T follicular helper cell (primary cell): ENCODE measurements around the gene RGPD3.
A peak's percentile ranks its signal among the peaks of the same experiment; 100 is the strongest.
"Not testable (repeated sequence)": the region's sequence is repeated elsewhere in the genome, so short reads cannot be mapped to it uniquely, and the experiment has no call there.

Source experiments
- DNase-seq: peaks from one replicate; pipeline ENCODE4 v3.0.0-alpha.2; 2020; ENCODE audit warnings: low read depth

The RGPD3 gene

DNA sequence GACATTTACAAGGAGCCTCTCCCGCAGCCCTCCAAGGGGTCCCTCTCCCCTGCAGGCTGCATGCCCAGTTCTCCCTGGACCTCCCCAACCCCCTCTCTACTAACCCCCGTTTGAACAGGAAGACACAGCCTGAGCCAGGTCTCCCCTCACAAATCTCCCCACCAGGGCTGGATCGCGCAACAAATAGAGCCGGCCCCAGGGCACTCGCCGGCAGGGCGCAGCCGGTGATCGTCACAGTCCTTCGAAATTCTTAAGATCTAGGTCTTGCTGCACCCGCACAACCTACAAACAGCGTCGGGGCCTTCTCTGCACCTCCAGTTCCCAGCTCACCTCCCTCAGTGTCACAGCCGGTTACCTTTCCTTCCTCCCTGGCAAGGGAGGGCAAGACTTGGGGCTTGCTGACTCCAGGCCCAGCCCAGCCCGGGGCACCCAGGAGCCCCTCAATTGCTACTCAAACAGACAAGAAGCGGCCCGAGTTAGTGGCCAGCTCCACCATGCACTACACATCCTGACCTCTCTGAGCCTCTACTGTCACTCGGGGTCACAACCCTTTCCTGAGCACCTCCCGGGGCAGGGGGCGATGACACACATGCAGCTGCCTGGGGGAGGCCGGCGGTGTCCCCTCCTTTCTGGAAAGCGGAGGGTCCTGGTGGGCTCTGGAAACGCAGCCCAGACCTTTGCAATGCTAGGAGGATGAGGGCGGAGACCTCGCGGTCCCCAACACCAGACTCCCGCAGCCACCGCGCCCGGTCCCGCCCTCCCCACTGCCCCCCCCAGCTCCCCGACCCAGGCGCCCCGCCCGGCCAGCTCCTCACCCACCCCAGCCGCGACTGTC lies 18.6 kb upstream of the RGPD3 start, which contains the start of gene CD8B2:
CD8B2 (plus strand) TSS at position 814 of the 835 bp plus-strand sequence. CDS start 63 bp downstream, outside the sequence.
- DNase-seq, result not testable (repeated sequence)

DNA sequence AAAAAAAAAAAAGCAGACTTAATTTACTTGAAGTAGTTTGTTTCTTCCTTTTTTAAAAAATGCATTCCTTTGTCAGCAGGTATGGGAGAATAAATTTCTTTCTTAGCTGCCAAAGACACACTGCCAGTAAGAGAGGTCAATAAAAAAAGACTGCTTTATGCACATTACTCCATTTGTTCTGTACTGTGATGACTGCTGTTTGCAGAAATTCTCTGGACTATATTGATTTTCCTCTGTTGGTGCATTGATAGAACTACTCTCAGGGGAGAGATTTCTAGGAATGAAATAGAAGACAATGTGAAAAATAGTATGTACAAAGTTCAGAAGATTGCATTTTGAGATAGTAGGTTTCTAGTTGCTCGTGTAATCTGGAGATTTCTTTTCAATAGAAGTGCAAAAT lies 11.3 kb upstream of the RGPD3 start:
- DNase-seq, result not testable (repeated sequence)

DNA sequence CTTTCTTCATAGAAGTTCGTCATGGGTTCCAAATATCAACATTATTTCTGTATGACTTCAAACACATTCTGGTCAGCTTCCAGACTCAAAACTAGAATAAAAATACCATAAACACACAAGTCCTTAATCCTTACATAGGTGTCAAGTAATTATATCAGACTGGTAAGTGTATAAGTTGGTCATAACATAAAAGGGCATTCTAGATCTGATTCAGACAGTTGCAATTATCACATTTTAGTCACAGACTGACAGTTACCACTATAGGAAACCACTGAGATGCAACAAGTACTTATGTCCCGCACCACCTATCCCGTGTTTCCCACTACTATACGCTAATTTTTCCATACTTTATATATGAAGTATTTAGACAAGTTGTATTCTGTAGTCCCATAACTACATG lies 9.4 kb upstream of the RGPD3 start:
- DNase-seq, result not testable (repeated sequence)

DNA sequence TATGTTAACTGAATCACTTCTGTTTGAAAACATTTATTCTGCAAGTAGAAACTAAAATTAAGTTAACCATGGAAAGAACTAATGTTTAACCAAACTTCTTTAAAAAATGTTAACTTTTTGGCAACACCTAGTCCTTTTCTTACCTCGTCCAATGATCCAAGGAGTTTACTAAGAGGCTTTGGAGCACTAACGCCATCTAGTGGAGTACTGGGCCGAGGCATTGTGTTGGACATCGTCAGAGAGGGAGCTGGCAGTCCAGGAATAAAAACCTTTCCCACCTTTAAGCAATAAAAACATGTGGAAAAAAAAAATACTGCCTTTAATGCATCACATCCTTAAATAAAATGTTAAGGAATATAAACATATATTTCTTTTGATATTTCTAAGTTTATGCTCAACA lies 2.4 kb upstream of the RGPD3 start:
- peak; percentile 37 for DNase-seq

DNA sequence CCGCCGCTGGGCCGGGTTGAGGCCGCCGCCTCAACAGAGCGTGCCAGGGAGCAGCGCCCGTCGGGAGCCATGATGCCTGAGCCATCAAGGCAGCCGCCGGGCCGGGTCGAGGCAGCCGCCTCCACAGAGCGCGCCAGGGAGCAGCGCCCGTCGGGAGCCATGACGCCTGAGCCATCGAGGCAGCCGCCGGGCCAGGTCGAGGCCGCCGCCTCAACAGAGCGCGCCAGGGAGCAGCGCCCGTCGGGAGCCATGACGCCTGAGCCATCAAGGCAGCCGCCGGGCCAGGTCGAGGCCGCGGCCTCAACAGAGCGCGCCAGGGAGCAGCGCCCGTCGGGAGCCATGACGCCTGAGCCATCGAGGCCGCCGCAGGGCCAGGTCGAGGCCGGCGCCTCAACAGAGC lies 697 bp downstream of the RGPD3 start:
- DNase-seq, result not testable (repeated sequence)

DNA sequence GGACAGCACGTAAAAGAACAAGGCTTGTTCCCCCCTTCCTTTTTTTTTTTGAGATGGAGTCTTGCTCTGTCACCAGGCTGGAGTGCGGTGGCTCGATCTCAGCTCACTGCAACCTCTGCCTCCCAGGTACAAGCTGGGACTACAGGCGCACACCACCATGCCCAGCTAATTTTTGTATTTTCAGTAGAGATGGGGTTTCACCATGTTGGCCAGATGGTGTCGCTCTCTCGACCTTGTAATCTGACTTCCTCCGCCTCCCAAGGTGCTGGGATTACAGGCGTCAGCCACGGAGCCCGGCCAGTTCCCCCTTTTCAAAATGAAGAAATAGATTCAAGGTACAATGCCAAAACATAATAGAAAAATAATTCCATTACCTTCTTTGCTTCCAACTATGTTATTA lies 6.3 kb downstream of the RGPD3 start:
- DNase-seq, result not testable (repeated sequence)

DNA sequence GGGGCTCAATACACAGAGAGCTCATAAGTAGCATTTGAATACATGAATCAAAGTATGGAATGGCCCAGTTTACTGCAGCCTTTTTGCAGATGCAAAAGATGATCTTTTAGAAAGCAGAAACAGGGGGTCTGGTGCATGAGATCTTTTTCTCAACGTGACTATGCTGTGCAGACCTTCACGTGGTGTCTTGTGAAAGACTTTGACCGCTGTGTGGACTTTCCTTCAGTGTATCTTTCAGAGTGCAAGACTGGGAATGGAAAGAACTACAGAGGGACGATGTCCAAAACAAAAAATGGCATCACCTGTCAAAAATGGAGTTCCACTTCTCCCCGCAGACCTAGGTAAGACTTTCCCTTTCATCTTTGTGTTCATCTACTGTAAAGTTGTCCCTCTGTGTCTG lies 77.5 kb downstream of the RGPD3 start:
- DNase-seq, result not testable (repeated sequence)

DNA sequence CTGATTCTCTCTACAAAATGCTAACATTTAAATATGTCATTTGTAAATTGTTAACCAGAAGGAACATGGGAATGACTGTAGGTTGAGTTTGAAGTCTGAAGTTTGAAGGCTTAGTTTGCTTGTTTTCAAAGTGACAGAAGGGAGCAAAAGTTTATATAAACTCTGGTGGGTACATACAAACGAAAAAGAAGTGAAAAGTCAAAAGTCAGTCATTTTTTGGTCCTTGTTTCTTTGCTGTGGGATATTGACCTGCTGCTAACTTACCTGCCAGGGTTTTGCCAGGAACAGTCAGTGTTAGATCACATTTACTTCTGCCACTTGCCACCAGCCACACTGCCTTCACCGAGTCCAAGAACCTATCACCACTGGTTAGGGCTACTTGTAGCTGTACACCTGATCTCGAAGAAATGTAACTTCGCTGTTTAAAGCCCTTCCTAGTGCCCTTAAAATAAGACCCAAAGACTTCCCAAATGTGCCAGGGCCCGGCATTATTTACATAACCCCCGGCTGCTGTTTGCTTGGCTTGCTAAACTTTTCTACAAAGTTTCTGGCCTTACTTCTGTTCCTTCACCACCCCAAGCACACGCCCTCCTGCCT lies 79.3 kb downstream of the RGPD3 start:
- DNase-seq, result not testable (repeated sequence)

DNA sequence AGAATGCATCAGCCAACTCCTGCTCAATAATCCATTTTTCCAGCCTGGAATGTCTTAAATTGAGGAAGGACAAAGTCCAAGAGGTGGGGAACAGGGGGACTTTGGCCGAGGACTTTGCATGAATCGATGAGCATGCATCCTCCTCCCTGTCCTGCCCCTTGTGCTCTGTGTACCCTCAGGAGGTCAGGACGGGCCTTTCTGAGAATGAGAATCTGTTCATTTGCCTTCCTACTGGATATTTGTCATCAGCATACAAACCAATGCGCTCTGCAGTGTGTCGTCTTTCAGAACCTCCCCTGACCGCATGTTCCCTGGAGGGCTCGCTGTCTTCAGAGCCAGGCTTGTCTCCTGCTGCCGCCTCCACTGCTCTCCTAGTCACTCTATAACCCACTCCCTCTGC lies 83.7 kb downstream of the RGPD3 start:
- not testable (repeated sequence) for DNase-seq

DNA sequence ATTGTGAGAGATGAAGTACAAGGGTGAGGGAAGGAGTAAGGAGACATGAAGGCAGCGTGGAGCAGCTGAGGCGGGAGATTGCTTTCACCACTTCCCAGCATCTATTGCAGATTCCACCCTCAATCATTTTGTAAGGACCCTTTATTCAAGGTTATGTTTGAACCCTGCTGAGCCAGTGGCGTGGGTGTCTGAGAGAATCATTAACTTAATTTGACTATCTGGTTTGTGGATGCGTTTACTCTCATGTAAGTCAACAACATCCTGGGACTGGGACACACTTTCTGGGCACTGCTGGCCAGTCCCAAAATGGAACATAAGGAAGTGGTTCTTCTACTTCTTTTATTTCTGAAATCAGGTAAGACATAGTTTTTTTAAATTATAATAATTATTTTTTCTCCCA lies 86.3 kb downstream of the RGPD3 start:
- DNase-seq, result not testable (repeated sequence)

DNA sequence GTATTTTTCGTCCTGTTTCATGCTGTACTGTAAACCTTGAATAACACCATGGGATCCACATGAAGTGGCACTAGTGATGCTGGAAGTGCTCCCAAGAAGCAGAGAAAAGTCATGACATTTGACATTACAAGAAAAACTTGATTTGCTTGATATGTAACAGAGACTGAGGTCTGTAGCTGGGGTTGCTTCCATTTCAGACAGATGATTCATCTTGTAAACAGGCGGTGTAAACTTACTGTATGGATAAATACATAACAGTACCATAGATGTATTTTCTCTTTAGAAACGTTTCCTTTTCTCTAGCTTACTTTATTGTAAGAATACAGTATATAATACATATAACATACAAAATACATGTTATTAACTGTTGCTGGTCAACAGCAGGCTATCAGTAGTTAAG lies 88.6 kb downstream of the RGPD3 start:
- DNase-seq, result not testable (repeated sequence)

DNA sequence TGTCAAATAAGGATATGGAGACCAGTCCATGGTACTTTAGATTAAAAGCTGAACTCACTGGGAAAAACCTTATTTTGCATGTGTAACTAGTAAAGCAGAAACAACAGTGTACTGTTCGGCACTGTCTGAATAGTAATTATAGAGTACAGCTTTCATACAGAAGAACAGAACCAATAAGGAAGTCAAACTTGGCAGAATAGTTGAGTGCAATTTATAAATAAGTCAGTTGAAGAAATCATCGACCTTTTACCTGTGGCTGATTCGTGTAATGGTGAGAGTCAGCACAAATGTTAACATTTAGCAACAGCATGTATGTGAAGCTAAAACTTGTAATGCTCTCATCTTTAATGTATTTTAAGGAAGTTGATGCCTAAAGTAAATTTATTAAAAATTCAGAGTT lies 99.0 kb downstream of the RGPD3 start:
- DNase-seq, result not testable (repeated sequence)

DNA sequence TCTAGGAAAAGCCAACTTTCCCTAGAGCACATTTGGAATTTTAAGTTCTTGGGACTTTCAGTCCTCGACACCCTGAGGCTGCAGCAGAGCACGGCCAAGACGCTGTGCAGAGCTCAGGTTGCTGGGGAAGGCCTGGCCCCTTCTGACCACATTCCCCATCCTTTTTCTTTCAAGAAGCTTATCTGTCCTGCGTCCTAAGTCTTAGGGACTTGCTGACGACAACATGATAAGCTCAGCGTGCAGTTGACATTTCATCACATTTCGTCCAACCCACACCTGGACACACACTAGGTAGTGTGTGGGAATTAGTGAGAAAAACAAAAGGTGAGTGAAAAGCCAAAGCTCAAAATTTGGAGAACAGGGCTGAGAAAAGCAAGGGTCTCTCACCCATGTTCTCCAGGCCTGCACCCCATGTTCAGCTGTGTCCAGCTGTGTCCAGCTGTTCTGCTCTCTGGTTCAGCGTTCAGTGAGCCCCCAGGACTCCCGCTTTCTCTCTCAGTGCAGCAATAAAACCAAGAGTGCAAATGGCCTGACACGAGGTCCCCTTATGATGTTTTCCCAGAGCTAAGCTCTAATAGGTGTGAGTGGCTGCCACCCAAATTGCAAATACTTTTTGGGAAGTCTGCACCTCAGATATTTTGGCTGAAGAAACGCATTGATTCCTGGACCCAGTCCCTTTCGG lies 101.9 kb downstream of the RGPD3 start:
- no peak for DNase-seq

DNA sequence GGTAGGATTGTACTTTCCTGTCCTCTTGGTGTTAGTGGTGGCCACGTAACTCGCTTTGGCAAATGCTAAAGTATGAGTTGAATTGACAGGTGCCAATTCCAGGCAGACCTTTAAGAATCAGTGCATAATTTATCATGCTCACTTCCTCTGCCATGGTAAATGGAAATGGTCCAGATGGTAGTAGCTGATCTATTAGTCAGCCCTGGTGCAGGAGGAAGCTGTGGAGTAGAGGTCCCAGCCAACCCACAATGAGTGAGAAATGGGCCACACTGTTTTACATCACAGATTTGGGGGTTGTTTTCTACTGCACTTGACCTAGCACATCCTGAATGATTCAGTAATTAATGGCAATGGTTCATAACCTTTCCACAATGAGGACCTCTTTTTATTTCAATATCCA lies 104.4 kb downstream of the RGPD3 start:
- DNase-seq, result no peak

DNA sequence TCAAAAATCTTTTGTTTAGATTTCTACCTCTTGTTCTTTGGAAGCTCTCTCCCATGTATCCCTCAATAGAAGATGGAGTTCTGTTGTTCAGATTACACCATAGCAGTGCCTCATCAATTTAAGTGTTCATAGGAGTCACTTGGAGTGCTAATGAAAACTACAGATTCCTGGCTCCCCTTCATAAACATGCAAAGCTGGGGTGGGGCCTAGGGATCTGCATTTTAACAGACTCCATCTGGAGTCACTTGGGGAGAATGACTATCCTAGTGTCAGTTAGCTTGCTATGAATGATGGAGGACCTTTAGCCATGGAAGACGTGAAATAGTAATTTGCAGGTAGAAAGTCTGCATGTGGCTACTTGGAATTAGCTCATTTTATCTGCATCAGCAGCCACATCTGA lies 105.4 kb downstream of the RGPD3 start:
- DNase-seq, result no peak

DNA sequence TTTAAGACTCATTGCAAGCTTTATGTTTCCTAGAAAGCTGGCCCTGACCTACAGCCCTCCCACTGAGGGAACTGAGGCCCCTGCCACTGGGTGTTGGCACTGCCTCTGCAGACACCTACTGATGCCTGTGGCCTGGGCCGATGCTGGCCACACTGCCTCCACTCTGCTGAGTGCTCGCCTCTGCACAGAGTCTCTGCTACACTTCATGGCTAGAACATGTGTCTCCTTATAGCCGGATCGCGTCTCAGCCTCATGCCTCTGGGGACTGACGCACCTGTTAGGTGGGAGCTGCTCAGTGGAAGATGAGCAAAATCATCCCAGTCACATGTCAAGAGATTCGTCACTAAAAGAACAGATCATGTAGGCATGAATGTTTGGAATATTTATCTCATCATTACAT lies 108.7 kb downstream of the RGPD3 start:
- no peak for DNase-seq

DNA sequence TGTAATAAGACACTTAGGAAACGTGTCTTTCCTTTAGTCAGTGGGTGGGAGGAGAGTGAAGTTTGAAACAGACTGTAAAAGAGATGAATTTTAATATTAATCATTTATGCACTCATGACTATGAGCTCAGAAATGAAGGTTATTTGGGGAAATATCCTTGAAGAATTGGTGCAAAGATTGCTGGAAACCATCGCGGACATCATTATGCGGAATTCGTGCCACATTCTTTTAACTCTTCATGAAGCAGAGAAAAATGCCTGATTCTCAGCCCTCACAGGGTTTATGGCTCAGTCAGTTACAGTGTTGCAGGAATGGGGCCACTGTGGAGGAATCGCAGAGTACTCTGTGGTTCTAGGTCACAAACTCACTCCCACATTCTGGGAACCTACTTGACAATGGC lies 109.7 kb downstream of the RGPD3 start:
- DNase-seq, result no peak

DNA sequence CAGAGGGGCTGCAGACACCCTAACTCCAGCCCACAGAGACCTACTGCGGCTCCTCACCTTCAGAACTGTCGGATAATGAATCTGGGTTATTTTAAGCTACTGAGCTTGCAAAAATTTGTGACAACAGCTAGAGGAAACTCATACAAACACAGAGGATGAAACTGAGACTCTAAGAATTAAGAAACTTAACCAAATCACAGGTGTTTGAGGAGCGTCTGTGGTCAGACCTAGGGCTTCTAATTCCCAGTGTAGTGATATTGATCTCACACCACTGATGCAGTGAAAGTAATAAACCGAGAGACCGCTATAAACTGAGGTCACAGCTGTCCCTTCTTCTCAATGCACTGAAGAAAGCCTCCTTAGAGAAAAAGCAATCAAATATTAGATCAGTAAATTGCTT lies 110.1 kb downstream of the RGPD3 start:
- no peak for DNase-seq

DNA sequence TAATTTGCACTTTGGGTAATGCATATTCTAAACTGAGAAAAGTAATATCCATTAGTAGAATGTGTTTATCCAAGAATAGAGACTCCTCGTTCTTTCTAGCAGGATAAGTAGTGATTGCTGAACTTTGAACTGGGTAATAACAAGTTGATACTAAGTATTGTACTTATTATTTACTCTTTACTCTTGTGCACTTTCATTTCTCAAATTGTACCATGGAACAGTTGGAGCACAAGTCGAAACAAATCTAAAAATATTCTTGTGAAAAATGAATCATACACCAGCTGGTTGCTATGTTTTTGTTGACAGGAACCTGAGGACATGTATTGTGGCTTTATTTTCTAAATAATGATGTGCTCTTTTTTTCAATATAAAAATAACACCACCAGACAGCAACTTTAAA lies 111.9 kb downstream of the RGPD3 start:
- DNase-seq, result no peak

DNA sequence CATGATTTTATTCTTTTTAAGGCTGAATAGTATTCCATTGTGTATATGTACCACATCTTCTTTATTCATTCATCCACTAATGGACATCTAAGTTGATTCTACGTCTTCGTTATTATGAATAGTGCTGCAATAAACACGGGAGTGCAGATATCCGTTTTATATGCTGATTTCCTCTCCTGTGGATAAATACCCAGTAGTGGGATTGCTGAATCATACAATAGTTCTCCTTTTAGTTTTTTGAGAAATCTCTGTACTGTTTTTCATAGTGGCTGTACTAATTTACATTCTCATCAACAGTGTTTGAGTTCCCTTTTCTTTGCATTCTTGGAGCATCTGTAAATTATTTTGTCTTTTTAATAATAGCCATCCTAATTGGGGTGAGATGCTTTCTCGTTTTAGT lies 114.5 kb downstream of the RGPD3 start:
- no peak for DNase-seq

DNA sequence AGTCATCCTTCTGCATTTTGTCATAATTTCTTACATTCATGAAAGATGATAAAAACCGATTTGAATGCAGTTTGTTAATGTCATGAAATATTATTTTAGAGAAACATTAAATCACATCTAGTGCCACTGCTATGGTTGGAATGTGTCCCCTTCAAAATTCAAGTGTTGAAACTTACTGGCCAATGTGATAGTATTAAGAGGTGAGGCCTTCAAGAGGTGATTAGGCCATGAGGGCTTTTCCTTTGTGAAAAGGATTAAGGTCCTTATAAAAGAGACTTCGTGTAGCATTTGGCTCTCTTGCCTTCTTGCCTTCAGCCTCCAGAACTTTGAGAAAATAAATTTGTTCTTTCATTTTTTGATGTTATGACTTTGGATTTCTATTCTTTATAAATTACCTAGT lies 117.2 kb downstream of the RGPD3 start:
- DNase-seq, result no peak

DNA sequence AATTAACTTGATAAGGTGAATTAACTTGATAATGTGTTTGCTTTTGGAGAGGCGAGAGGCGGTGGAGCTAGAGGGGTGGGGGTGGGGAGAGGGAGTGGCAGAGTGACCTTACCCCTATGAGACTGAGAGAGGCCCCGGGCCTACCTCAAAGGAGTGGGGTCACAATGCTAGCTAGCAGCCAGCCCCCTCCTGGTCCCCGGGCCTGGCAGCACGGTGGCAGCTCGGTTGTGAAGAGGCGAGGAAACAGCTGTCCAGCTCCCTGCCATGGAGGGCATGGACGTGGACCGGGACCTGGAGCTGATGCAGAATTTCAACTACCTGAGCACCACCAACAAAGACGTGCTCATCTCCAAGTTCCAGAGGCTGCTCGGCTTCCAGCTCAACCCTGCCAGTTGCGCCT lies 123.9 kb downstream of the RGPD3 start:
- no peak for DNase-seq

DNA sequence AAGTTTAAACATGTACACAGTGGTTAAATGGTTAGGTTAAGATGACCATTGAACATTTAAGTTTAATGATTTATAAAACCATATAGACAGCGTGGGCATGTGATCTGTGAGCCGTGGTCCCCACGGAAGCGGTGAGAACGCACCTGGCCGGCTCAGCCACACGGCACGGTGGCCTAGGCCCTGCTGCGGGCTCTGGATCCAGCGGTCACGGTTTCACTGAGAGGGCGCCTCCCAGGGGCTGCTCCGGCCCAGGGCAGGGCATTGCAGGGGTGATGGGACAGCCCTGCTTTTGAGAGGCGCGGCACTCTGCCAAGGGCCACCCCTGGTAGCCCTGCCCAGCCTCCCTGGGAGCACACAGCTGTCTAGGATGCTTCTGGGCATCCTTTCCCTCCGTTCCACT lies 124.9 kb downstream of the RGPD3 start:
- DNase-seq, result no peak
